ENCODE results near the gene CCSAP. TPM values are rescaled to one million over a fixed set of nuclear protein-coding genes. Genes with fewer than 3 reads are reported as not detected.
A peak's percentile ranks its signal among the peaks of the same experiment; 100 is the strongest.

CCSAP gene, protein sequence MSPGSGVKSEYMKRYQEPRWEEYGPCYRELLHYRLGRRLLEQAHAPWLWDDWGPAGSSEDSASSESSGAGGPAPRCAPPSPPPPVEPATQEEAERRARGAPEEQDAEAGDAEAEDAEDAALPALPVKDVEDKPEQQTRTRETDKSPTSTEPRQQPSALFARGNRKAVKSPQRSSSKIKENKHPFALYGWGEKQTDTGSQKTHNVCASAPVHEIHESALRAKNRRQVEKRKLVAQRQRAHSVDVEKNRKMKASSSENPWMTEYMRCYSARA
- total RNA-seq (9.6 and 12.0 TPM in 2 replicates), polyA plus RNA-seq (2.7 and 3.8 TPM in 2 replicates)

DNA sequence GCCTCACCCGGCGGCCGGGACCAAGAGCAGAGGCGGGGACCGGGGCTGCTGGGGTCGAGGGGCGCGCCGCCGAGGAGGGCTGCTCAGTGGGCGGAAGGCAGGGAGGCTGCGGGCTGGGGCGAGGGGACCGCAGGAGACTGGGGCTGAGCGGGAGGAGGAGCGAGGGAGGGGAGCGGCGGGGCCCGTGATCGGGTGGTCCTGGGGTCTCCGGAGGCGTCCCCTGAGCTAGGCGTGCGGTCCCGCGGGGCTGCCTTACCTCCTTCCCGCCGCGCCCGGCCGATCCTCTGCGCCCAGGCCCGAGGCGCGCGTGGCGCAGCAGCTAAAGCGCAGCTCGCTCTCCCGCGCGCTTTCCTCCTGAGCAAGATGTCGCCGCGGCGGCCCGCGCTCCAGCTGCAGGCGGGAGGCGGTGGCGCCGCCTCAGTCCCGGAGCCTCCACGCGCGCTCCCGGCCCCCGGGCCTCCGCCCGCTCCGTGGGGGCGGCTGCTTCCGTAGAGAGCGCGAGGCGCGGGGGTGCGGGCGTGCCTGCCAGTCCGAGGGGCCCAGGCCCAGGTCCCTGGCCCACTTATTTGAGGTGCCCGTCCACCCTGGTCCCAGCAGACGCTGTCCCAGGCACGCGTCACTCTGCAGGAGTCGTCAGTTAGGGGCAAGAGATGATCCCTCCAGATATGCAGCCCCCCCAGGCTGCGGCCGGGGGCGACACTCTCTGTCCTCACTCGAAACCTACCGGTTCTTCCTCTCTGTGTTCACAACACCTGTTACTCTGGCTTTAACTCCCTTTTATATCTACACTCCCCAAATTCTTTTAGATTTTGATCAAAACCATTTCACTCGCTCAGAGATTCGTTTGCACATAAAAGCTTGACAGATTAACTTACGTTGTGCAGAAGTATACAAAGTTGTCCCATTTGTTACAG is at the start of gene CCSAP:
TSS of gene CCSAP (minus strand) at position 392 of the 914 bp plus-strand sequence. CDS start 582 bp downstream, outside the sequence.
- Histone ChIP-seq H3K27ac (peak within 1 kb of the TSS; percentile 78), H3K9me3 (ENCODE audit: low read depth) (no peaks in the 10 kb centered on the region), H3K4me3 (peak within 1 kb of the TSS; percentile 56), H3K9me2 (replicated peaks; ENCODE audit: insufficient read depth) (no peaks in the 10 kb centered on the region), H4K20me1 (ENCODE audit: insufficient read depth, poor library complexity, severe bottlenecking) (no peaks in the 10 kb centered on the region), H3K4me1 (ENCODE audit: insufficient read depth) (no peaks in the 10 kb centered on the region), H3K36me3 (replicated peaks; ENCODE audit: insufficient read depth, low read depth) (no peaks in the 10 kb centered on the region), H3K4me2 (peak within 1 kb of the TSS; percentile 97), H3K79me2 (peaks cover 30% of the 10 kb centered on the region), H3K27me3 (peaks cover 4% of the 10 kb centered on the region), H2AFZ (peak within 1 kb of the TSS; percentile 85)
- WGBS (ENCODE audit: low lambda C conversion rate, missing lambda C conversion rate), result under 1% methylated on average over 45 of the region's 83 CpGs
- TF ChIP-seq EZH2 (IDR thresholded peaks at IDR 0.05; ENCODE audit: borderline replicate concordance), result no peak
- TF ChIP-seq, protein P1, sequence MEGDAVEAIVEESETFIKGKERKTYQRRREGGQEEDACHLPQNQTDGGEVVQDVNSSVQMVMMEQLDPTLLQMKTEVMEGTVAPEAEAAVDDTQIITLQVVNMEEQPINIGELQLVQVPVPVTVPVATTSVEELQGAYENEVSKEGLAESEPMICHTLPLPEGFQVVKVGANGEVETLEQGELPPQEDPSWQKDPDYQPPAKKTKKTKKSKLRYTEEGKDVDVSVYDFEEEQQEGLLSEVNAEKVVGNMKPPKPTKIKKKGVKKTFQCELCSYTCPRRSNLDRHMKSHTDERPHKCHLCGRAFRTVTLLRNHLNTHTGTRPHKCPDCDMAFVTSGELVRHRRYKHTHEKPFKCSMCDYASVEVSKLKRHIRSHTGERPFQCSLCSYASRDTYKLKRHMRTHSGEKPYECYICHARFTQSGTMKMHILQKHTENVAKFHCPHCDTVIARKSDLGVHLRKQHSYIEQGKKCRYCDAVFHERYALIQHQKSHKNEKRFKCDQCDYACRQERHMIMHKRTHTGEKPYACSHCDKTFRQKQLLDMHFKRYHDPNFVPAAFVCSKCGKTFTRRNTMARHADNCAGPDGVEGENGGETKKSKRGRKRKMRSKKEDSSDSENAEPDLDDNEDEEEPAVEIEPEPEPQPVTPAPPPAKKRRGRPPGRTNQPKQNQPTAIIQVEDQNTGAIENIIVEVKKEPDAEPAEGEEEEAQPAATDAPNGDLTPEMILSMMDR (IDR thresholded peaks at IDR 0.05; ENCODE audit: poor library complexity), result no peak
- DNase-seq (ENCODE audit: low spot score), result peak; percentile 83

DNA sequence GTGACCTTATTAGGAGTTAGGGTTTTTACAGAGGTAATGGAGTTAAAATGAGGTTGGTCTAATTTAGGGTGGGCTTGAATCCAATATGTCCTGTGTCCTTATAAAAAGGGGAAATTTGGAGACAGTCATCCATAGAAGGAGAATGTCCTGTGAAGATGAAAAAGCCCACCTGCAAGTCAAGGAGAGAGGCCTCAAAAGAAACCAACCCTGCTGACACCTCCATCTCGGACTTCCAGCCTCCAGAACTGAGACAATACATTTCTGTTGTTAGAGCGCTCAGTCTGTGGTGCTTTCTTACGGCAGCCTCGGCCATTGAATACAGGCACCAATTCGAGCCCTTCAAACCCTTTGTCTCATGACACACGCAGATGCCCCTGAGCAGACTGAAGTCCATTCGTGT is 47.3 kb upstream of the CCSAP start:
- WGBS (ENCODE audit: low lambda C conversion rate, missing lambda C conversion rate), result 87% methylated on average over 7 of the region's 7 CpGs
- no peaks in the 10 kb centered on the region for H3K27me3 ChIP-seq
- no peak overlapping the region for H2AFZ ChIP-seq
- H3K4me2 ChIP-seq, result no peak overlapping the region
- H3K79me2 ChIP-seq, result no peaks in the 10 kb centered on the region
- no peaks in the 10 kb centered on the region for H4K20me1 ChIP-seq (ENCODE audit: insufficient read depth, poor library complexity, severe bottlenecking)
- no peaks in the 10 kb centered on the region for H3K4me1 ChIP-seq (ENCODE audit: insufficient read depth)
- H3K36me3 ChIP-seq (replicated peaks; ENCODE audit: insufficient read depth, low read depth), result no peaks in the 10 kb centered on the region
- H3K4me3 ChIP-seq, result no peak overlapping the region
- H3K9me3 ChIP-seq (ENCODE audit: low read depth), result no peaks in the 10 kb centered on the region
- no peaks in the 10 kb centered on the region for H3K9me2 ChIP-seq (replicated peaks; ENCODE audit: insufficient read depth)
- no peak for TF ChIP-seq EZH2phosphoT487 (IDR thresholded peaks at IDR 0.05; ENCODE audit: low read depth, severe bottlenecking, unreplicated experiment)
- TF ChIP-seq, protein P1 (IDR thresholded peaks at IDR 0.05; ENCODE audit: poor library complexity), result no peak
- TF ChIP-seq EZH2 (IDR thresholded peaks at IDR 0.05; ENCODE audit: borderline replicate concordance), result no peak
- no peak overlapping the region for H3K27ac ChIP-seq
- DNase-seq (ENCODE audit: low spot score), result no peak

DNA sequence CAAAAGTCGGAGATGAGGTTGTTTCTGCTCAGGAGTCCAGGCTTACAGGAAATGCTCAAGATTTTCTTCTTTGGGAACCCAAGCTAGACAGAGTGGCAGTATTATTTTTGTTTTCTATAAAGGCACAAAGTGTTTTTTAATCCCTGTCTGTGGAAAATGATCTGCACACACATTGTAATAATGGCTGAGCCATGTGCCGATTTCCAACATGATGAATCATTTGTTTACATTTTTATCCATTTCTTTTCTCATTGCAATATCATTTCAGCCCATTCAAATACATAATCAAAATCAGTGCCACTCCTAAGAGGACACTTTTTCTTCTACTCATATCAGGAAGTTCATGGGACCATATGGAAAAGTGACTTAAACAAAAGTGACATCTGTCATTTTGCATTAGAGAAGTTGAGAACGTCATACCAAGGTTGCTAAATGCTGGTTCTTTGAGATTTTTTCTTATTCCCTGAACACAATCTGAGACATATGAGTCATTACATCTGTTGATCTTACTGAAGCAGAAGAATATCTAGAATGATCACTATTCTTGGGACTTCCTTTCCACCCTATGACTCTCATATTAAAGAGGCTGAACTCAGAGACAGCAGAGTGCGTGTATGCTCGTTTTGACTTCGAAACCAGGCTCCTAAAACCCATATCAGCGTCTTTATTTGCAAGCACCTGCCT is 46.2 kb upstream of the CCSAP start:
- no peak overlapping the region for H3K27ac ChIP-seq
- no peaks in the 10 kb centered on the region for H3K79me2 ChIP-seq
- H4K20me1 ChIP-seq (ENCODE audit: insufficient read depth, poor library complexity, severe bottlenecking), result no peaks in the 10 kb centered on the region
- no peak for DNase-seq (ENCODE audit: low spot score)
- WGBS (ENCODE audit: low lambda C conversion rate, missing lambda C conversion rate), result 81% methylated on average over 7 of the region's 7 CpGs
- H3K36me3 ChIP-seq (replicated peaks; ENCODE audit: insufficient read depth, low read depth), result no peaks in the 10 kb centered on the region
- no peak overlapping the region for H3K4me2 ChIP-seq
- TF ChIP-seq EZH2 (IDR thresholded peaks at IDR 0.05; ENCODE audit: borderline replicate concordance) (no peak), EZH2phosphoT487 (IDR thresholded peaks at IDR 0.05; ENCODE audit: low read depth, severe bottlenecking, unreplicated experiment) (no peak)
- TF ChIP-seq, protein P1 (IDR thresholded peaks at IDR 0.05; ENCODE audit: poor library complexity), result no peak
- no peaks in the 10 kb centered on the region for H3K27me3 ChIP-seq
- H3K4me1 ChIP-seq (ENCODE audit: insufficient read depth), result no peaks in the 10 kb centered on the region
- H3K9me2 ChIP-seq (replicated peaks; ENCODE audit: insufficient read depth), result no peaks in the 10 kb centered on the region
- H3K4me3 ChIP-seq, result no peak overlapping the region
- no peaks in the 10 kb centered on the region for H3K9me3 ChIP-seq (ENCODE audit: low read depth)
- H2AFZ ChIP-seq, result no peak overlapping the region
